K562 (cell line): ENCODE measurements around the gene MAB21L2. TPM values are rescaled to one million over a fixed set of nuclear protein-coding genes. Genes with fewer than 3 reads are reported as not detected.

ENCODE experiments used
- ATAC-seq: fragments of 200-7000 bp; cut with Tn5 transposase; 3 replicates; pipeline ENCODE4 v1.9.1; 2020; ENCODE audit warnings: moderate library complexity
- BruUV-seq: library from RNA; stranded (reverse); fragments of 400-500 nt; replicated peaks from 2 replicates; lab custom pipeline; 2021; lab: Mats Ljungman, UMichigan
- CTCF ChIA-PET: fragments of 300-600 bp; formaldehyde crosslinking; extraction: SDS; loops from one replicate; lab custom pipeline; 2021; ENCODE audit warnings: low intra/inter-chr PET ratio; lab: Yijun Ruan, JAX
- POLR2A ChIA-PET: fragments of 300-600, 350-650 bp; sonication (Branson Sonifier 250); formaldehyde crosslinking; extraction: SDS; loops from one replicate; lab custom pipeline; 2021; ENCODE audit warnings: antibody characterized with exemption, inconsistent platforms; lab: Yijun Ruan, JAX
- DNase-seq, 4 experiments: peaks; one replicate each; pipeline versions ENCODE4 v3.0.0 to v3.0.0-alpha.2; 2011 to 2018; ENCODE audit warnings: low spot score in 3 of 4, mixed read lengths in 3 of 4; ENCODE audit errors: extremely low read depth in 1 of 4
- FAIRE-seq: peaks from 2 replicates; lab custom pipeline; 2011; peaks lifted over from hg19 to GRCh38; lab: Jason Lieb, UNC
- H2AFZ ChIP-seq: 2 replicates; pipeline ENCODE4 v1.6.0; 2011; ENCODE audit warnings: low read depth, low read length, control low read depth, inconsistent platforms
- H3K27ac ChIP-seq: fragments of 200-600 bp; 3 replicates; pipeline ENCODE4 v1.8.0; 2011; ENCODE audit warnings: low read depth, mild to moderate bottlenecking, control low read depth, inconsistent platforms, low read length, moderate library complexity, mixed read lengths; ENCODE audit errors: extremely low read depth
- H3K27me3 ChIP-seq, 2 experiments: fragments of 300-600 bp in 1 of 2; 2 replicates in 1 of 2; 3 replicates in 1 of 2; pipeline versions ENCODE4 v1.6.0 to v1.8.0; 2011; ENCODE audit warnings: inconsistent platforms in 2 of 2, low read length in 2 of 2, mild to moderate bottlenecking in 1 of 2, mixed read lengths in 1 of 2, moderate library complexity in 1 of 2; ENCODE audit not compliant: control insufficient read depth in 2 of 2, insufficient read depth in 2 of 2
- H3K36me3 ChIP-seq: fragments of 300-600 bp; 3 replicates; pipeline ENCODE4 v1.8.0; 2011; ENCODE audit warnings: mild to moderate bottlenecking, low read length, inconsistent platforms; ENCODE audit not compliant: control insufficient read depth, insufficient read depth
- H3K4me1 ChIP-seq, 2 experiments: fragments of 200-600 bp in 1 of 2; replicated peaks in 1 of 2; 2 replicates in 1 of 2; 3 replicates in 1 of 2; pipeline versions ENCODE4 v1.5.1 to v1.8.0; 2011; ENCODE audit warnings: inconsistent platforms in 2 of 2, low read length in 2 of 2, mild to moderate bottlenecking in 1 of 2, mixed read lengths in 1 of 2, moderate library complexity in 1 of 2; ENCODE audit not compliant: control insufficient read depth in 2 of 2, insufficient read depth in 2 of 2
- H3K4me2 ChIP-seq: 2 replicates; pipeline ENCODE4 v1.6.1; 2011; ENCODE audit warnings: low read length, control low read depth, inconsistent platforms, mixed read lengths; ENCODE audit not compliant: insufficient read depth
- H3K4me3 ChIP-seq: fragments of 200-600 bp; sonication (generic), shearing (Covaris generic); 2 replicates; pipeline ENCODE4 v1.5.1; 2016; ENCODE audit warnings: control low read depth, inconsistent platforms
- H3K79me2 ChIP-seq: fragments of 200-600 bp; 3 replicates; pipeline ENCODE4 v1.8.0; 2011; ENCODE audit warnings: low read length, inconsistent platforms; ENCODE audit not compliant: control insufficient read depth, insufficient read depth
- H3K9ac ChIP-seq, 2 experiments: 2 replicates each; pipeline versions ENCODE4 v1.6.0 to v1.6.1; 2011; ENCODE audit warnings: low read depth in 2 of 2, low read length in 2 of 2, control low read depth in 1 of 2, inconsistent platforms in 1 of 2, mild to moderate bottlenecking in 1 of 2, mixed read lengths in 1 of 2; ENCODE audit not compliant: insufficient read depth in 1 of 2
- H3K9me1 ChIP-seq: one replicate; pipeline ENCODE4 v1.6.0; 2011; ENCODE audit warnings: inconsistent platforms, mild to moderate bottlenecking, low read length, moderate library complexity; ENCODE audit not compliant: control insufficient read depth, insufficient read depth
- H3K9me3 ChIP-seq: replicated peaks from 2 replicates; pipeline ENCODE4 v1.5.1; 2011; ENCODE audit warnings: low read depth, low read length, inconsistent platforms; ENCODE audit not compliant: control insufficient read depth, insufficient read depth
- H4K20me1 ChIP-seq: replicated peaks from 2 replicates; pipeline ENCODE4 v1.6.1; 2011; ENCODE audit warnings: low read length, inconsistent platforms, mixed read lengths; ENCODE audit not compliant: control insufficient read depth, insufficient read depth
- CAMTA2 ChIP-seq: fragments of 250-450 bp; sonication (Bioruptor Pico); conservative IDR thresholded peaks from 2 replicates; pipeline ENCODE4 v1.5.1; 2022
- CCNT2 ChIP-seq: IDR thresholded peaks from 2 replicates; pipeline ENCODE4 v1.6.1; 2011; ENCODE audit warnings: borderline replicate concordance, low read depth, mild to moderate bottlenecking, moderate library complexity, mixed read lengths, low read length; ENCODE audit not compliant: insufficient read length; ENCODE audit errors: extremely low read depth
- HDAC1 ChIP-seq, 2 experiments: fragments of 450-650 bp; IDR thresholded peaks; 2 replicates each; pipeline ENCODE4 v1.6.1; 2016 to 2017; ENCODE audit warnings: inconsistent platforms in 1 of 2, mild to moderate bottlenecking in 1 of 2, moderate library complexity in 1 of 2
- ILK ChIP-seq: fragments of 450-650 bp; IDR thresholded peaks from 2 replicates; pipeline ENCODE4 v1.6.1; 2016; ENCODE audit warnings: missing genetic modification characterization, low read depth, mild to moderate bottlenecking, missing compliant biosample characterization, moderate library complexity, borderline replicate concordance
- NFE2L1 ChIP-seq: fragments of 450-650 bp; IDR thresholded peaks from 2 replicates; pipeline ENCODE4 v1.6.1; 2016; ENCODE audit warnings: missing genetic modification characterization, low read depth, mild to moderate bottlenecking, missing compliant biosample characterization, moderate library complexity, borderline replicate concordance
- PHTF2 ChIP-seq: fragments of 250-450 bp; sonication (Bioruptor Pico); IDR thresholded peaks from 2 replicates; pipeline ENCODE4 v1.5.0; 2021; ENCODE audit warnings: mild to moderate bottlenecking
- RBM39 ChIP-seq: fragments of 200-400 bp; formaldehyde crosslinking; optimal IDR thresholded peaks from 2 replicates; pipeline ENCODE3; 2018; ENCODE audit warnings: low read depth, low read length
- SRSF3 ChIP-seq: fragments of 200-400 bp; formaldehyde crosslinking; IDR thresholded peaks from 2 replicates; pipeline ENCODE4 v1.6.1; 2016; ENCODE audit warnings: mild to moderate bottlenecking, low read length, moderate library complexity; ENCODE audit not compliant: insufficient read depth
- TBP ChIP-seq: optimal IDR thresholded peaks from 2 replicates; pipeline ENCODE3; 2011; ENCODE audit warnings: low read depth, low read length, improper control_type of control experiment
- ZC3H4 ChIP-seq: sonication (generic); formaldehyde crosslinking; IDR thresholded peaks from 2 replicates; pipeline ENCODE4 v1.9.0; 2021; ENCODE audit warnings: missing genetic modification reagents, borderline replicate concordance
- ZFP30 ChIP-seq: fragments of 250-450 bp; sonication (Bioruptor Pico); IDR thresholded peaks from 2 replicates; pipeline ENCODE4 v1.8.0; 2022; ENCODE audit warnings: moderate library complexity, mild to moderate bottlenecking, inconsistent platforms, borderline replicate concordance
- in situ Hi-C: fragments of 300-500 bp; cut with MboI; formaldehyde crosslinking; loops from 4 replicates; pipeline ENCODE4 v1.15.0; 2018; ENCODE audit warnings: inconsistent platforms, mixed read lengths
- intact Hi-C: fragments of 100-400 bp; cut with micrococcal nuclease; formaldehyde crosslinking; loops from 2 replicates; pipeline ENCODE4 v1.14.2; 2022
- polyA plus RNA-seq, 8 experiments: library from polyadenylated mRNA; depleted of rRNA in 4 of 8; stranded (reverse) in 5 of 8; unstranded in 3 of 8; fragments of >200 nt; fragmentation: Nextera tagmentation in 2 of 8; fragmentation: Illumina TruSeq in 1 of 8; extraction: Ambion mirVana in 2 of 8; extraction: Trizol in 1 of 8; gene quantifications; 2 replicates each; pipeline versions ENCODE4 v1.2.1 to v1.2.3, GENCODE V29; 2011 to 2014; ENCODE audit warnings: inconsistent platforms in 1 of 8, missing spikeins in 1 of 8
- total RNA-seq, 7 experiments: library from RNA; depleted of rRNA in 6 of 7; stranded (reverse); fragments of >200 nt in 6 of 7; fragmentation: Illumina TruSeq in 2 of 7; extraction: Trizol in 2 of 7; gene quantifications; 2 replicates each; pipeline versions ENCODE4 v1.2.1 to v1.2.3, GENCODE V29; 2011 to 2021; ENCODE audit warnings: low replicate concordance in 1 of 7
- TF ChIP-seq, protein P1 (sequence below): sonication (generic); formaldehyde crosslinking; IDR thresholded peaks from 2 replicates; pipeline ENCODE4 v1.8.0; 2022; ENCODE audit warnings: mild to moderate bottlenecking, missing genetic modification reagents, borderline replicate concordance

MAB21L2 gene
- total and polyA plus RNA-seq, 9 of the 15 experiments (the other 6 are each of a cell fraction or from before 2014, with no cell fraction given), result not detected

DNA sequence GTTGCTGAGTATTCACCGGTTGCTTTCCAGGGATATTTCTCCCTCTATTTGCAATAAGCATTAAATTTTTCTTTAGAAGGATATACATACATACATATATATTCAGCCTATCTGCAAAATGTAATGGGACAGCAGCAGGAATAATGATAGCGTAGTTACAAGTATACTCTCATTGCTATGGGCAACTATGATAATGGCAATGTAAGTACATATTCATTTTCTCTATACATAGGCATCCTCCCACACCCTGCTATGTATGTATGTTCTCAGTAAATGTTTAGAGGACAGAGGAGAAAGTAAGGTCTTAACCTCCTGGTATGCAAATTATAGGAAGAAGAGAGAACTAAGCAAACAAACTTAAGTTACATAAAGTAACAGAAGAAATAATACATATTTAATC, 19.7 kb upstream of the MAB21L2 start (continued):
- TF ChIP-seq RBM39, result no peak
- TF ChIP-seq, protein P1, sequence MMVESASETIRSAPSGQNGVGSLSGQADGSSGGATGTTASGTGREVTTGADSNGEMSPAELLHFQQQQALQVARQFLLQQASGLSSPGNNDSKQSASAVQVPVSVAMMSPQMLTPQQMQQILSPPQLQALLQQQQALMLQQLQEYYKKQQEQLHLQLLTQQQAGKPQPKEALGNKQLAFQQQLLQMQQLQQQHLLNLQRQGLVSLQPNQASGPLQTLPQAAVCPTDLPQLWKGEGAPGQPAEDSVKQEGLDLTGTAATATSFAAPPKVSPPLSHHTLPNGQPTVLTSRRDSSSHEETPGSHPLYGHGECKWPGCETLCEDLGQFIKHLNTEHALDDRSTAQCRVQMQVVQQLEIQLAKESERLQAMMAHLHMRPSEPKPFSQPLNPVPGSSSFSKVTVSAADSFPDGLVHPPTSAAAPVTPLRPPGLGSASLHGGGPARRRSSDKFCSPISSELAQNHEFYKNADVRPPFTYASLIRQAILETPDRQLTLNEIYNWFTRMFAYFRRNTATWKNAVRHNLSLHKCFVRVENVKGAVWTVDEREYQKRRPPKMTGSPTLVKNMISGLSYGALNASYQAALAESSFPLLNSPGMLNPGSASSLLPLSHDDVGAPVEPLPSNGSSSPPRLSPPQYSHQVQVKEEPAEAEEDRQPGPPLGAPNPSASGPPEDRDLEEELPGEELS (CRISPR knock-in tag), result no peak
- TF ChIP-seq NFE2L1 (tag), result no peak
- TF ChIP-seq CCNT2, result no peak
- TF ChIP-seq ILK (tag), result no peak
- no peak for TF ChIP-seq SRSF3
- no peak for TF ChIP-seq HDAC1 (IDR thresholded peaks at IDR 0.05)
- no peak for TF ChIP-seq TBP

DNA sequence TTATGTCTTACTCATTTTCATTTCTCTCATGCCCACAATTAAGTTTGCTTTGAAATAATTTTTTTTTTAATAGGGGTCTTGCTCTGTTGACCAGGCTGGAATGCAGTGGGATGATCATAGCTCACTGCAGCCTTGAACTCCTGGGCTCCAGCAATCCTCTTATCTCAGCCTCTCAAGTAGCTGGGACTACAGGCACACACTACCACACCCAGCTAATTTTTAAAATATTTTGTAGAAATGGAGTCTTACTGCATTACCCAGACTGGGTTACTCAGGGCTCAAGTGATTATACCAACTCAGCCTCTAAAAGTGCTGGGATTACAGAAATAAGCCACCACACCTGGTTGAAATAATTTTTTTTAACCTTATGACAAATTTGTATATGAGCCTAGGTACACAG, 19.2 kb upstream of the MAB21L2 start:
- POLR2A ChIA-PET, result no interaction called here
- no peaks in the 10 kb centered on the region; the same call in 1 of the 3 replicates for H3K36me3 ChIP-seq
- no peaks in the 10 kb centered on the region for H4K20me1 ChIP-seq
- ATAC-seq (peak; percentile 58), FAIRE-seq (no peak), DNase-seq (no peak)
- BruUV-seq, result no TSS peak
- intact Hi-C loops, result no loop called here
- no peak overlapping the region for H3K27ac ChIP-seq
- TF ChIP-seq ZFP30 (CRISPR knock-in tag) (no peak), PHTF2 (CRISPR knock-in tag) (no peak), CAMTA2 (CRISPR knock-in tag) (no peak), ZC3H4 (CRISPR knock-in tag) (no peak)
- TF ChIP-seq, all 486 proteins: peak for 0
- Histone ChIP-seq H3K9me3 (peaks cover 3% of the 10 kb centered on the region), H3K4me2 (no peak overlapping the region), H3K9me1 (no peaks in the 10 kb centered on the region), H3K79me2 (no peaks in the 10 kb centered on the region), H2AFZ (no peak overlapping the region), H3K9ac (no peak overlapping the region), H3K4me3 (no peak overlapping the region), H3K4me1 (no peaks in the 10 kb centered on the region; a peak in 1 of 5 replicates), H3K27me3 (no peaks in the 10 kb centered on the region)
- in situ Hi-C loops, result no loop called here
- CTCF ChIA-PET, result no interaction called here
